Type B pancreatic cell (in vitro differentiated cells): ENCODE data around the gene DGKE. TPM values are rescaled to one million over a fixed set of nuclear protein-coding genes. Genes with fewer than 3 reads are reported as not detected.

Experiments
- DNase-seq: peaks from one replicate; pipeline ENCODE4 v3.0.0; 2021; ENCODE audit warnings: mixed read lengths; ENCODE audit not compliant: unreplicated experiment; ENCODE audit errors: extremely low spot score
- H3K27ac Mint-ChIP-seq: 2 replicates; pipeline ENCODE4 v1.8.0; 2021; ENCODE audit warnings: mild to moderate bottlenecking, mixed read lengths
- H3K27me3 Mint-ChIP-seq: 2 replicates; pipeline ENCODE4 v1.8.0; 2021; ENCODE audit warnings: mixed read lengths
- H3K36me3 Mint-ChIP-seq: 2 replicates; pipeline ENCODE4 v1.8.0; 2021; ENCODE audit warnings: mixed read lengths
- H3K4me1 Mint-ChIP-seq: one replicate; pipeline ENCODE4 v1.8.0; 2021; ENCODE audit warnings: mixed read lengths; ENCODE audit not compliant: unreplicated experiment
- H3K4me3 Mint-ChIP-seq: 2 replicates; pipeline ENCODE4 v1.8.0; 2021; ENCODE audit warnings: mild to moderate bottlenecking, mixed read lengths
- H3K9me3 Mint-ChIP-seq: 2 replicates; pipeline ENCODE4 v1.8.0; 2021; ENCODE audit warnings: mixed read lengths
- long read RNA-seq: library from polyadenylated mRNA; unstranded; transcript quantifications from one replicate; pipeline ENCODE4 v2.0.0, GENCODE V29; 2020
- total RNA-seq: library from RNA; stranded (reverse); gene quantifications from 2 replicates; pipeline ENCODE4 v1.2.1, GENCODE V29; 2021; ENCODE audit warnings: low replicate concordance
- TF ChIP-seq, protein P1 (sequence below): fragments of 200-600 bp; sonication (generic); conservative IDR thresholded peaks from 2 replicates; pipeline ENCODE4 v1.5.0; 2021; ENCODE audit warnings: antibody characterized with exemption, mild to moderate bottlenecking

DGKE gene
- total RNA-seq = 5.3 and 6.9 TPM in 2 replicates
- long read RNA-seq, full-length matches to known transcripts = 3 of 7 reads
- long read RNA-seq, partial matches to known transcripts = 3 of 7 reads
- long read RNA-seq, other reads (novel, unspliced or antisense) = 1 of 7 reads

DNA sequence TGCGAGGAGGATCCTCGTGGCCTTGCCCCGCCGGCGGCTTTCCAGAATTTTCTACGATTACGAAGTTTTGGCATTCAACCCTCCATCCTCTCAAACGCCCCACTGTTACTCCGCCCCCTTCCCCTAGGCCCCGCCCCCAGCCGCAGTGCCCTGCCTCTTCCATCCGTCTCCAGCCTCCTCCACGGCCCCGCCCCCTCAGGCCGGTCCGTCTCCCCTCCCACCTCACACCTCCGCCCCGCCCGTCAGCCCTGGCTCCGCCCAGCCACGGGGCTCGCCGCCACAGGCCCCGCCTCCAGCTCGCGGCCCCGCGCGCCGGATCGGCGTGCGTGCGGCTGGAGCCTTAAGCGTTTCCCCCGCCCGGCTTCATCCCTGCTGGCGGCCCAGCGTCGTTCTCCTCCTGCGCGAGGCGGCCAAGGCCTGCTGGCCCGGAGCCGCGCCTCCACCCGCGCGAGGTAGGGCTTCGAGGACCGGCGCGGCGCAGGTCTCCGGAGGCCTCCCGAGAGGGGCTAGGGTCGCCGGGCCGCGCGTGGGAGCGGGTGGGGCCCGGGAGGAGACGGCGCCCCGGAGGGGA lies at the start of gene DGKE, which contains the start of gene C17orf67:
TSS of gene DGKE (plus strand) at position 343 of the 571 bp plus-strand sequence. CDS start 645 bp downstream, outside the sequence.
TSS of gene C17orf67 (minus strand) at position 112 of the 571 bp plus-strand sequence. CDS start 18,110 bp downstream, outside the sequence.
- no peaks in the 10 kb centered on the region for H3K9me3 Mint-ChIP-seq
- peaks cover 33% of the 10 kb centered on the region for H3K36me3 Mint-ChIP-seq
- peaks cover 18% of the 10 kb centered on the region for H3K4me1 Mint-ChIP-seq
- peak within 1 kb of the TSS; percentile 91 for H3K4me3 Mint-ChIP-seq
- peak within 1 kb of the TSS; percentile 79 for H3K27ac Mint-ChIP-seq
- TF ChIP-seq, protein P1, sequence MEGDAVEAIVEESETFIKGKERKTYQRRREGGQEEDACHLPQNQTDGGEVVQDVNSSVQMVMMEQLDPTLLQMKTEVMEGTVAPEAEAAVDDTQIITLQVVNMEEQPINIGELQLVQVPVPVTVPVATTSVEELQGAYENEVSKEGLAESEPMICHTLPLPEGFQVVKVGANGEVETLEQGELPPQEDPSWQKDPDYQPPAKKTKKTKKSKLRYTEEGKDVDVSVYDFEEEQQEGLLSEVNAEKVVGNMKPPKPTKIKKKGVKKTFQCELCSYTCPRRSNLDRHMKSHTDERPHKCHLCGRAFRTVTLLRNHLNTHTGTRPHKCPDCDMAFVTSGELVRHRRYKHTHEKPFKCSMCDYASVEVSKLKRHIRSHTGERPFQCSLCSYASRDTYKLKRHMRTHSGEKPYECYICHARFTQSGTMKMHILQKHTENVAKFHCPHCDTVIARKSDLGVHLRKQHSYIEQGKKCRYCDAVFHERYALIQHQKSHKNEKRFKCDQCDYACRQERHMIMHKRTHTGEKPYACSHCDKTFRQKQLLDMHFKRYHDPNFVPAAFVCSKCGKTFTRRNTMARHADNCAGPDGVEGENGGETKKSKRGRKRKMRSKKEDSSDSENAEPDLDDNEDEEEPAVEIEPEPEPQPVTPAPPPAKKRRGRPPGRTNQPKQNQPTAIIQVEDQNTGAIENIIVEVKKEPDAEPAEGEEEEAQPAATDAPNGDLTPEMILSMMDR = no peak
- H3K27me3 Mint-ChIP-seq = peaks cover 4% of the 10 kb centered on the region
- peak; percentile 99 for DNase-seq

GRCh38 chr17:56785405-56785804 lies 48.5 kb upstream of the DGKE start:
- H3K27me3 Mint-ChIP-seq = peaks cover 38% of the 10 kb centered on the region
- no peak overlapping the region for H3K4me3 Mint-ChIP-seq
- H3K27ac Mint-ChIP-seq = no peak overlapping the region
- no peak for DNase-seq
- H3K9me3 Mint-ChIP-seq = no peaks in the 10 kb centered on the region
- H3K4me1 Mint-ChIP-seq = peaks cover 3% of the 10 kb centered on the region
- TF ChIP-seq, protein P1 = no peak
- H3K36me3 Mint-ChIP-seq = no peaks in the 10 kb centered on the region

GRCh38 chr17:56785997-56786680 lies 47.8 kb upstream of the DGKE start:
- peaks cover 33% of the 10 kb centered on the region for H3K27me3 Mint-ChIP-seq
- no peak for DNase-seq
- no peaks in the 10 kb centered on the region for H3K9me3 Mint-ChIP-seq
- peaks cover 3% of the 10 kb centered on the region for H3K4me1 Mint-ChIP-seq
- H3K36me3 Mint-ChIP-seq = no peaks in the 10 kb centered on the region
- no peak overlapping the region for H3K4me3 Mint-ChIP-seq
- H3K27ac Mint-ChIP-seq = no peak overlapping the region
- TF ChIP-seq, protein P1 = no peak

GRCh38 chr17:56786989-56787482 lies 46.9 kb upstream of the DGKE start:
- no peak overlapping the region for H3K27ac Mint-ChIP-seq
- TF ChIP-seq, protein P1 = no peak
- H3K36me3 Mint-ChIP-seq = no peaks in the 10 kb centered on the region
- peaks cover 3% of the 10 kb centered on the region for H3K4me1 Mint-ChIP-seq
- peaks cover 24% of the 10 kb centered on the region for H3K27me3 Mint-ChIP-seq
- H3K9me3 Mint-ChIP-seq = peaks cover 1% of the 10 kb centered on the region
- no peak for DNase-seq
- H3K4me3 Mint-ChIP-seq = no peak overlapping the region

- TF ChIP-seq, protein P1 = no peak
- Mint-ChIP-seq H3K27ac (no peak overlapping the region), H3K4me1 (no peaks in the 10 kb centered on the region), H3K4me3 (no peak overlapping the region), H3K9me3 (peaks cover 5% of the 10 kb centered on the region), H3K27me3 (peaks cover 12% of the 10 kb centered on the region), H3K36me3 (no peaks in the 10 kb centered on the region)
- no peak for DNase-seq
These were observed 41.7 kb upstream of the DGKE start for GRCh38 chr17:56792267-56792666.
